Bronchial epithelial cell (primary cell): ENCODE data around the gene APOBEC3C. TPM values are rescaled to one million over a fixed set of nuclear protein-coding genes. Genes with fewer than 3 reads are reported as not detected.
"Not testable (repeated sequence)": the region's sequence is repeated elsewhere in the genome, so short reads cannot be mapped to it uniquely, and the experiment has no call there.

ENCODE experiments used
- DNase-seq: peaks from one replicate; pipeline ENCODE4 v3.0.0-alpha.2; 2010; ENCODE audit warnings: low read depth
- FAIRE-seq: peaks from 2 replicates; lab custom pipeline; 2011; peaks lifted over from hg19 to GRCh38; lab: Jason Lieb, UNC
- H3K27me3 ChIP-seq: 2 replicates; pipeline ENCODE4 v1.5.1; 2011; ENCODE audit warnings: low read length; ENCODE audit not compliant: control insufficient read depth, insufficient read depth
- H3K36me3 ChIP-seq: 2 replicates; pipeline ENCODE4 v1.5.1; 2011; ENCODE audit warnings: low read length; ENCODE audit not compliant: control insufficient read depth, insufficient read depth
- H3K4me3 ChIP-seq: 2 replicates; pipeline ENCODE4 v1.5.1; 2011; ENCODE audit warnings: mild to moderate bottlenecking, low read depth, low read length, control low read depth
- total RNA-seq: library from RNA; depleted of rRNA; stranded (reverse); fragments of >200 nt; gene quantifications from 2 replicates; pipeline ENCODE4 v1.2.1, GENCODE V29; 2014
- TF ChIP-seq, protein P1 (sequence below): IDR thresholded peaks from 2 replicates; pipeline ENCODE4 v1.5.1; 2011; ENCODE audit warnings: mild to moderate bottlenecking, moderate library complexity, low read length, control low read depth, inconsistent platforms; ENCODE audit not compliant: insufficient read depth, severe bottlenecking

Gene APOBEC3C
- total RNA-seq, 1 donor from 2014 or later = 4.2 TPM

DNA sequence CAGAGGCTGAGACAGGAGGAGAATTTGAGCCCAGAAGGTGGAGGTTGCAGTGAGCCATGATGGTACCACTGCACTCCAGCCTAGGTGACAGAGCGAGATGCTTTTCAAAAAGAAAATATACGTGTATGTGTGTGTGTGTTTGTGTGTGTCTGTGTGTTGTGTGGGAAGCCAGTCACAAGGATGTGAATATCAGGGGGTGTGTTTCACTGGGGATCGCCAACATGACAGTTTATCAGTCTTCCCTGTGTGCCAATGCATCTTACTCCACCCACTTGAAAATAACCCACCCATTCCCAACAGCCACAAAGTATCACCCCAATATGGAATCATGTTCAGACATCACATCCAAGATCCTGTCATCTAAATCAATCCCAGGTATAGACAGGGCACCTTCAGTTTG is 42.3 kb upstream of the APOBEC3C start:
- H3K4me3 ChIP-seq = no peak overlapping the region
- H3K36me3 ChIP-seq = no peaks in the 10 kb centered on the region
- DNase-seq = no peak
- TF ChIP-seq, protein P1, sequence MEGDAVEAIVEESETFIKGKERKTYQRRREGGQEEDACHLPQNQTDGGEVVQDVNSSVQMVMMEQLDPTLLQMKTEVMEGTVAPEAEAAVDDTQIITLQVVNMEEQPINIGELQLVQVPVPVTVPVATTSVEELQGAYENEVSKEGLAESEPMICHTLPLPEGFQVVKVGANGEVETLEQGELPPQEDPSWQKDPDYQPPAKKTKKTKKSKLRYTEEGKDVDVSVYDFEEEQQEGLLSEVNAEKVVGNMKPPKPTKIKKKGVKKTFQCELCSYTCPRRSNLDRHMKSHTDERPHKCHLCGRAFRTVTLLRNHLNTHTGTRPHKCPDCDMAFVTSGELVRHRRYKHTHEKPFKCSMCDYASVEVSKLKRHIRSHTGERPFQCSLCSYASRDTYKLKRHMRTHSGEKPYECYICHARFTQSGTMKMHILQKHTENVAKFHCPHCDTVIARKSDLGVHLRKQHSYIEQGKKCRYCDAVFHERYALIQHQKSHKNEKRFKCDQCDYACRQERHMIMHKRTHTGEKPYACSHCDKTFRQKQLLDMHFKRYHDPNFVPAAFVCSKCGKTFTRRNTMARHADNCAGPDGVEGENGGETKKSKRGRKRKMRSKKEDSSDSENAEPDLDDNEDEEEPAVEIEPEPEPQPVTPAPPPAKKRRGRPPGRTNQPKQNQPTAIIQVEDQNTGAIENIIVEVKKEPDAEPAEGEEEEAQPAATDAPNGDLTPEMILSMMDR = no peak
- H3K27me3 ChIP-seq = peaks cover 2% of the 10 kb centered on the region
- FAIRE-seq = no peak

DNA sequence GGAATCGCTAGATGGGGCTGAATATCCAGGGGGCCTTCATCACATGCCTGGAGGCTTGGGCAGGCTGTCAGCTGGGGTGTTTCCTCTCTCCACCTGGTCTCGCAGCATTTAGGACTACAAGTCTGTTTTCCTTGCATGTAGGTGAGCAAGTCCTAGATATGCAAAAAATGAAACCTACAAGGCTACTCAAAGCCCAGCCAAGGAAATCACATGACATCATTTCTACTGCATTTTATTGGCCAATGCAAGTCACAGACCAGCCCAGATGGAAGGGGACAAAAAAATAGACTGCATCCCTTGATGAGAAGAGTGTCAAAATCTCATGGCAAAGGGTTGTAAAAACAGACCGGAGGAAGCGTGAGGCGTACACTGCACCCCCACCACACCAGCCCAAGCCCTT is 41.5 kb upstream of the APOBEC3C start:
- TF ChIP-seq, protein P1 = no peak
- Histone ChIP-seq H3K4me3 (no peak overlapping the region), H3K36me3 (no peaks in the 10 kb centered on the region), H3K27me3 (peaks cover 2% of the 10 kb centered on the region)
- FAIRE-seq (no peak), DNase-seq (no peak)

DNA sequence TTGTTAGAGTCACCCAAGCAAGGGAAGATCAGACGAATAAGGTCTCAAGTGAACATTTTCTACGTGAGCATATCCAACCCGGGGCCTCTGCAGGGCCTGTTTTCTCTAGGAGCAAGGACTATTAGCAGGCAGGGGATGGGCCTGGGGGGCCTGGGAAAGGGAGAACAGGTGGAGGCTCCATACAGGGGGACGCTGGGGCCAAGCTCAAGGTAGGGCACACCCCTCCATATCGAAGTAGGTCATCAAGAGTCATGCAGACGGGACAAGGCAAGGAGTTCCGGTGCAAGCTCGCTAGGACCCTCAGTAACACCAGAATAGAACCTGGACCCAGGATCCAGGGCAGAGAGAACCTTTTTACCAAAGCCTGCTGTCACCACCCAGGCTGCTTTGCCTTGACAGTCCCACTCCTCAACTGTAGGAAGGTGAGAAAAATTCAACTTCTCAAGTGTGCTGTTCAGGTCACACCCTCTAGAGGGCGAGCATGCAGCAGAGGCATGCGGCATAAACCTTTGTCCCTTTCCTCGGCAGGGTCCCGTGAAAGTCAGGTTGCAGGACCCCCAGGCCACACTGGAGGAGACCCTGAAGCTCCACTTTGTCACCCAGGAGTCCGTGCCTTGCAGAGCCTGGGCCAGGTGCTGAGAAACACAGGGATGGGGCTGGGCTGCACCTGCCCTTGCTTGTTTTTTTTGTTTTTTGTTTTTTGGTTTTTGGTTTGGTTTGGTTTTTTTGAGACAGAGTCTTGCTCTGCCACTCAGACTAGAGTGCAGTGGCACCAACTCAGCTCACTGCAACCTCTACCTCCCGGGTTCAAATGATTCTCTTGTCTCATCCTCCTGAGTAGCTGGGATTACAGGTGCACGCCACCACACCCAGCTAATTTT is 40.5 kb upstream of the APOBEC3C start:
- TF ChIP-seq, protein P1 = peak; percentile 93
- FAIRE-seq = no peak
- Histone ChIP-seq H3K27me3 (peaks cover 2% of the 10 kb centered on the region), H3K36me3 (no peaks in the 10 kb centered on the region), H3K4me3 (no peak overlapping the region)
- peak; percentile 29 for DNase-seq

DNA sequence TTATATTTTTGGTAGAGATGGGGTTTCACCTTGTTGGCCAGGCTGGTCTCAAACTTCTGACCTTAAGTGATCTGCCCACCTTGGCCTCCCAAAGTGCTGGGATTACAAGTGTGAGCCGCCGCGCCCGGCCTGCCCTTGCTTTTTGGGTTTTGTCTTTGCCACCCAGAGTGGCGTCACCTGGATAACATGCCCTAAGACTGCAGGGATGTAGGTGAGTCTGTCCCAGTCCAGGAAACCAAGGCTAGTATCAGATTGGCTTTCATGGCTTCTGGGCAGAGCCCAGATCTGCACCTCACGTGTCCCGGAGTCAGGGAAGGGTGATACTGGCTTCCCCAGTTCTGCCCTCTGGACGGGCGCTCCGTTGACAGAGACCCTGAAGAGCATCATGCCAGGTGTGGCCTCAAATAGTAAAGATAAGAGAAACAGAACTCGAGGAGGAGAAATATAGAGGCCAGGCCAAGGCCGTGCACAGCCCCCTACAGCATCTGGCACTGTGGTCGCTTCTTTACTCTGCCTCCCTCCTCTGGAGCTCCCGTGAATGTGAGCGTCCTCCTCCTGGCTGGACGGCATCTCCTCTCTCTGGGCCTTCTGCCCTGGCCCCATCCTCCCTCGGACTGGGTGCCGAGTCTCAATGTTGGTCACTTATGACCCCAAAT is 39.8 kb upstream of the APOBEC3C start:
- Histone ChIP-seq H3K36me3 (no peaks in the 10 kb centered on the region), H3K4me3 (no peak overlapping the region), H3K27me3 (peaks cover 2% of the 10 kb centered on the region)
- TF ChIP-seq, protein P1 = no peak
- FAIRE-seq (no peak), DNase-seq (no peak)

DNA sequence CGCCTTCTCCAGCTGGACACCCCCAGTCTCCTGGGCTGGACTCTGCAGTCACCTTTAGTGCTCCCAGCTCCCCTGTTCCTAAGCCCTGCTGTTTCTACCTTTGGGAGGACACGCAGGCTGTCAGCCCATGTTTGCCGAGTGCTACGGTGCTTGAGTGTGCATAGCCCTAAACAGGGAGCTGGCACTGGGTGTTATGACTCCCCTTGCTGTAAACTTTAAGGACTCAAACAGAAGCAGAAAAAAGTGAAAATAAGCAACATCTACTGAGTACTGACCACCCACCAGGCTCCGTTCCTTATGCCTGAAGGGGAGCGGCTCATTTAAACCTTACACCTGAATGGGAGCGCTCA is 39.3 kb upstream of the APOBEC3C start:
- TF ChIP-seq, protein P1 = no peak
- FAIRE-seq = no peak
- no peak for DNase-seq
- H3K27me3 ChIP-seq = peaks cover 2% of the 10 kb centered on the region
- no peaks in the 10 kb centered on the region for H3K36me3 ChIP-seq
- no peak overlapping the region for H3K4me3 ChIP-seq

DNA sequence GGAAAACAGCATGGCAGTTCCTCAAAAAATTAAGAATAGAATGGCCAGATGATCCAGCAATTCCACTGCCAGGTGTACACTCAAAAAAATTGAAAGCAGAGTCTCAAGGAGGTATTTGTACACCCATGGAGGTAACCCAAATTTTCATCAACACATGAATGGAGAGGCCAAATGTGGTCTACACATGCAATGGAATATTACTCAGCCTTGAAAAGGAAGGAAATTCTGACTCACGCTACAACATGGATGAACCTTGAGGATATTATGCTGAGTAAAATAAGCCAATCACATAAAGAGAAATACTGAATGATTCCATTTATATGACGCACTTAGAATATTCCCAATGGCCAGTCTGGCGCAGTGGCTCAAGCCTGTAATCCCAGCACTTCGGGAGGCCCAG is 36.8 kb upstream of the APOBEC3C start:
- not testable (repeated sequence) for FAIRE-seq, DNase-seq, H3K36me3 ChIP-seq, H3K27me3 ChIP-seq, H3K4me3 ChIP-seq

DNA sequence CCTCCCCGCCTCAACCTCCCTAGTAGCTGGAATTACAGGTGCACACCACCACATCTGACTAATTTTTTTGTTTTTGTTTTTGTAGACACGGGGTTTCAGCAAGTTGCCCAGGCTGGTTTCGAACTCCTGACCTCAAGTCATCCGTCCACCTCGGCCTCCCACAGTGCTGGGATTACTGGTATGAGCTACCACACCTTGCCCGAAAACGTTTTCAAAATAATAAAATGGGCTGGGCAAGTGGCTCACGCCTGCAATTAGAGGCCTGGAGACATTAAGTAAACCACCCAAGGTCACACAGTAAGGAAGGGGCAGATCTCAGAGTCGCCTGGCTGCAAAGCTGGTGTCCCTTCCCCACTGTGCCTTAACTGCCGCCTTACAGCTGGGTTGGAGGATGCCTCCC is 33.5 kb upstream of the APOBEC3C start:
- not testable (repeated sequence) for DNase-seq, FAIRE-seq, H3K4me3 ChIP-seq

More for the DNA sequence above, 33.5 kb upstream of the APOBEC3C start:
- not testable (repeated sequence) for H3K36me3 ChIP-seq, H3K27me3 ChIP-seq
